IMR-90 (cell line): ENCODE results near the gene LATS2. TPM values are rescaled to one million over a fixed set of nuclear protein-coding genes. Genes with fewer than 3 reads are reported as not detected.
A peak's percentile ranks its signal among the peaks of the same experiment; 100 is the strongest.

ENCODE experiments used
- ATAC-seq: fragments of 200-7000 bp; cut with Tn5 transposase; 2 replicates; pipeline ENCODE4 v1.9.1; 2020; ENCODE audit warnings: low read depth, mild to moderate bottlenecking, moderate library complexity
- BruUV-seq: library from RNA; stranded (reverse); fragments of 400-500 nt; replicated peaks from 2 replicates; lab custom pipeline; 2021; lab: Mats Ljungman, UMichigan
- CTCF ChIA-PET: fragments of 300-600 bp; formaldehyde crosslinking; extraction: SDS; loops from one replicate; lab custom pipeline; 2021; ENCODE audit warnings: antibody characterized with exemption; lab: Yijun Ruan, JAX
- POLR2A ChIA-PET: fragments of 300-600 bp; sonication (Branson Sonifier 250); formaldehyde crosslinking; loops from one replicate; lab custom pipeline; 2022; ENCODE audit warnings: antibody characterized with exemption; ENCODE audit not compliant: unreplicated experiment; lab: Charles Lee
- DNase-seq: peaks from one replicate; pipeline ENCODE4 v3.0.0; 2013
- H2AFZ ChIP-seq: replicated peaks from 2 replicates; pipeline ENCODE3; 2013; ENCODE audit warnings: low read length, mild to moderate bottlenecking; ENCODE audit not compliant: poor library complexity
- H2AK5ac ChIP-seq: 2 replicates; pipeline ENCODE4 v1.6.1; 2013; ENCODE audit warnings: low read depth, low read length, inconsistent platforms
- H2AK9ac ChIP-seq: replicated peaks from 2 replicates; pipeline ENCODE3; 2013; ENCODE audit warnings: mild to moderate bottlenecking, low read depth, low read length, moderate library complexity; ENCODE audit not compliant: poor library complexity
- H2BK120ac ChIP-seq: 2 replicates; pipeline ENCODE4 v1.6.1; 2013; ENCODE audit warnings: low read depth, low read length, inconsistent platforms
- H2BK15ac ChIP-seq: 3 replicates; pipeline ENCODE4 v1.6.1; 2013; ENCODE audit warnings: low read depth, low read length, inconsistent platforms
- H2BK20ac ChIP-seq: 2 replicates; pipeline ENCODE4 v1.6.1; 2013; ENCODE audit warnings: low read depth, mild to moderate bottlenecking, inconsistent platforms, low read length, moderate library complexity
- H2BK5ac ChIP-seq: 2 replicates; pipeline ENCODE4 v1.6.1; 2013; ENCODE audit warnings: mild to moderate bottlenecking, low read depth, low read length, inconsistent platforms; ENCODE audit not compliant: poor library complexity, severe bottlenecking
- H3K14ac ChIP-seq: replicated peaks from 2 replicates; pipeline ENCODE4 v1.6.1; 2013; ENCODE audit warnings: low read depth, low read length, inconsistent platforms
- H3K18ac ChIP-seq: 2 replicates; pipeline ENCODE4 v1.6.1; 2013; ENCODE audit warnings: low read depth, low read length, control low read depth
- H3K23ac ChIP-seq: 2 replicates; pipeline ENCODE4 v1.6.1; 2013; ENCODE audit warnings: low read depth, low read length, inconsistent platforms
- H3K27ac ChIP-seq: 2 replicates; pipeline ENCODE4 v1.5.1; 2013; ENCODE audit warnings: mild to moderate bottlenecking, control low read depth, low read length; ENCODE audit not compliant: insufficient read depth
- H3K27me3 ChIP-seq: 2 replicates; pipeline ENCODE4 v1.6.1; 2013; ENCODE audit warnings: low read length; ENCODE audit not compliant: control insufficient read depth, insufficient read depth
- H3K36me3 ChIP-seq: 2 replicates; pipeline ENCODE4 v1.6.1; 2013; ENCODE audit warnings: low read length, mixed read lengths; ENCODE audit not compliant: control insufficient read depth, insufficient read depth
- H3K4ac ChIP-seq: 2 replicates; pipeline ENCODE4 v1.6.1; 2013; ENCODE audit warnings: low read depth, low read length, inconsistent platforms
- H3K4me1 ChIP-seq: 2 replicates; pipeline ENCODE4 v1.6.1; 2013; ENCODE audit warnings: low read length, mixed read lengths; ENCODE audit not compliant: control insufficient read depth, insufficient read depth
- H3K4me2 ChIP-seq: 2 replicates; pipeline ENCODE4 v1.6.1; 2013; ENCODE audit warnings: low read depth, mild to moderate bottlenecking, control low read depth, low read length, moderate library complexity
- H3K4me3 ChIP-seq: 2 replicates; pipeline ENCODE4 v1.5.1; 2013; ENCODE audit warnings: low read depth, mild to moderate bottlenecking, control low read depth, low read length, moderate library complexity; ENCODE audit not compliant: insufficient read depth
- H3K56ac ChIP-seq: 2 replicates; pipeline ENCODE4 v1.6.1; 2013; ENCODE audit warnings: low read length, inconsistent platforms; ENCODE audit not compliant: insufficient read depth; ENCODE audit errors: extremely low read depth
- H3K79me1 ChIP-seq, 2 experiments: 2 replicates each; pipeline ENCODE4 v1.6.1; 2013; ENCODE audit warnings: low read length in 2 of 2, inconsistent platforms in 1 of 2, low read depth in 1 of 2
- H3K9ac ChIP-seq: 2 replicates; pipeline ENCODE4 v1.6.1; 2013; ENCODE audit warnings: low read depth, low read length, control low read depth
- H3K9me1 ChIP-seq: 2 replicates; pipeline ENCODE4 v1.6.1; 2013; ENCODE audit warnings: low read length, inconsistent platforms; ENCODE audit not compliant: insufficient read depth
- H3K9me3 ChIP-seq: 2 replicates; pipeline ENCODE4 v1.6.1; 2013; ENCODE audit warnings: low read length; ENCODE audit not compliant: control insufficient read depth, insufficient read depth
- H4K20me1 ChIP-seq: 2 replicates; pipeline ENCODE4 v1.6.1; 2013; ENCODE audit warnings: low read length, inconsistent platforms; ENCODE audit not compliant: insufficient read depth
- H4K5ac ChIP-seq: 2 replicates; pipeline ENCODE4 v1.6.1; 2013; ENCODE audit warnings: mild to moderate bottlenecking, low read depth, low read length, control low read depth
- H4K8ac ChIP-seq, 2 experiments: 2 replicates each; pipeline ENCODE4 v1.6.1; 2013; ENCODE audit warnings: low read depth in 2 of 2, low read length in 2 of 2, control low read depth in 1 of 2, inconsistent platforms in 1 of 2
- H4K91ac ChIP-seq: 2 replicates; pipeline ENCODE4 v1.6.1; 2013; ENCODE audit warnings: low read depth, low read length, inconsistent platforms; ENCODE audit not compliant: insufficient read depth
- BHLHE40 ChIP-seq: fragments of 150-350 bp; IDR thresholded peaks from 2 replicates; pipeline ENCODE4 v1.6.1; 2016; ENCODE audit warnings: mild to moderate bottlenecking, low read depth, low read length
- CEBPB ChIP-seq: IDR thresholded peaks from 2 replicates; pipeline ENCODE4 v1.6.1; 2012; ENCODE audit warnings: low read depth, low read length, improper control_type of control experiment
- CHD1 ChIP-seq: IDR thresholded peaks from 2 replicates; pipeline ENCODE4 v1.6.1; 2012; ENCODE audit warnings: low read depth, low read length, improper control_type of control experiment
- CTCF ChIP-seq: conservative IDR thresholded peaks from 2 replicates; pipeline ENCODE4 v1.5.1; 2012; ENCODE audit warnings: mild to moderate bottlenecking, low read depth, low read length, improper control_type of control experiment
- FOS ChIP-seq: fragments of 150-350 bp; IDR thresholded peaks from 2 replicates; pipeline ENCODE4 v1.6.1; 2016; ENCODE audit warnings: low read depth, low read length
- MAFK ChIP-seq: IDR thresholded peaks from 2 replicates; pipeline ENCODE4 v1.6.1; 2012; ENCODE audit warnings: low read depth, low read length, improper control_type of control experiment
- MAZ ChIP-seq: IDR thresholded peaks from 2 replicates; pipeline ENCODE4 v1.6.1; 2012; ENCODE audit warnings: low read depth, mild to moderate bottlenecking, low read length, improper control_type of control experiment, moderate library complexity, borderline replicate concordance
- MXI1 ChIP-seq: IDR thresholded peaks from 2 replicates; pipeline ENCODE4 v1.6.1; 2012; ENCODE audit warnings: low read depth, mild to moderate bottlenecking, low read length, moderate library complexity, borderline replicate concordance
- NFE2L2 ChIP-seq: fragments of 150-350 bp; IDR thresholded peaks from 2 replicates; pipeline ENCODE4 v1.6.1; 2016; ENCODE audit warnings: low read depth, mild to moderate bottlenecking, low read length
- POLR2A ChIP-seq: IDR thresholded peaks from 2 replicates; pipeline ENCODE4 v1.6.1; 2012; ENCODE audit warnings: mild to moderate bottlenecking, low read depth, low read length
- RAD21 ChIP-seq: IDR thresholded peaks from 2 replicates; pipeline ENCODE4 v1.6.1; 2012; ENCODE audit warnings: low read length, improper control_type of control experiment
- RCOR1 ChIP-seq: IDR thresholded peaks from 2 replicates; pipeline ENCODE4 v1.6.1; 2012; ENCODE audit warnings: mild to moderate bottlenecking, low read length, improper control_type of control experiment; ENCODE audit not compliant: insufficient replicate concordance
- RFX5 ChIP-seq: IDR thresholded peaks from 2 replicates; pipeline ENCODE4 v1.8.0; 2012; ENCODE audit warnings: low read depth, mild to moderate bottlenecking, low read length, moderate library complexity
- SMC3 ChIP-seq: fragments of 150-350 bp; IDR thresholded peaks from 2 replicates; pipeline ENCODE4 v1.6.1; 2016; ENCODE audit warnings: low read depth, mild to moderate bottlenecking, antibody characterized with exemption, low read length, moderate library complexity
- USF2 ChIP-seq: fragments of 150-350 bp; IDR thresholded peaks from 2 replicates; pipeline ENCODE4 v1.6.1; 2017; ENCODE audit warnings: mild to moderate bottlenecking, antibody characterized with exemption, low read length, low read depth
- WGBS, 2 experiments: methylation state at CpG; one replicate each; pipeline versions ENCODE4 v1.1.5 to v1.1.7; 2013; ENCODE audit warnings: missing lambda C conversion rate in 2 of 2; ENCODE audit not compliant: insufficient read length in 1 of 2; ENCODE audit errors: extremely low coverage in 2 of 2; 5-methylcytosine and 5-hydroxymethylcytosine counted together
- dilution Hi-C: fragments of 300-500 bp; cut with HindIII; formaldehyde crosslinking; loops from one replicate; pipeline ENCODE4 v1.14.3; 2018; ENCODE audit warnings: low sequenced_read_pairs; ENCODE audit not compliant: unreplicated experiment
- in situ Hi-C: fragments of 300-500 bp; cut with MboI; formaldehyde crosslinking; loops from 3 replicates; pipeline ENCODE4 v1.14.3; 2019; ENCODE audit warnings: low sequenced_read_pairs, inconsistent platforms, mixed read lengths
- intact Hi-C: fragments of 100-400 bp; cut with micrococcal nuclease; formaldehyde crosslinking; loops from 2 replicates; pipeline ENCODE4 v1.10.0; 2022
- polyA plus RNA-seq, 3 experiments: library from polyadenylated mRNA; depleted of rRNA; stranded (reverse); fragments of >200 nt; gene quantifications; 2 replicates each; pipeline ENCODE4 v1.2.3, GENCODE V29; 2012; ENCODE audit warnings: low replicate concordance in 1 of 3
- total RNA-seq: library from RNA; depleted of rRNA; stranded (reverse); fragments of >200 nt; gene quantifications from 2 replicates; pipeline ENCODE4 v1.2.3, GENCODE V29; 2012
- TF ChIP-seq, protein P1 (sequence below): fragments of 150-350 bp; IDR thresholded peaks from 2 replicates; pipeline ENCODE4 v1.6.1; 2016; ENCODE audit warnings: low read depth, mild to moderate bottlenecking, low read length, moderate library complexity, borderline replicate concordance

Gene LATS2
- total and polyA plus RNA-seq, 2 of the 4 experiments (the other 2 are of a cell fraction): 12.7 to 22.4 TPM

GRCh38 chr13:21074546-21074945 lies 13.2 kb upstream of the LATS2 start:
- peak overlapping the region; percentile 94 for H3K23ac ChIP-seq
- peak overlapping the region; percentile 8 for H4K5ac ChIP-seq
- peak overlapping the region; percentile 85 for H2BK20ac ChIP-seq
- H3K4me2 ChIP-seq: peak overlapping the region; percentile 58; the same call in 1 of the 2 replicates
- H3K36me3 ChIP-seq: no peaks in the 10 kb centered on the region
- in situ Hi-C loops: loop anchor here (10.0 kb wide), 1 partner anchor 60 kb away; no protein-coding TSS in a partner anchor
- H3K18ac ChIP-seq: peak overlapping the region; percentile 0; the same call in 1 of the 2 replicates
- H2AK5ac ChIP-seq: peak overlapping the region; percentile 66; the same call in 1 of the 2 replicates
- 51% methylated on average over 2 of the region's 10 CpGs; no CpG with 5 or more reads in 1 of the 2 experiments for WGBS, 2 experiments
- no peak for TF ChIP-seq CTCF
- TF ChIP-seq POLR2A: no peak
- TF ChIP-seq CHD1: no peak
- no peak for TF ChIP-seq RCOR1
- TF ChIP-seq CEBPB: no peak
- no peak for TF ChIP-seq FOS
- TF ChIP-seq SMC3: no peak
- TF ChIP-seq NFE2L2: no peak
- no peak for TF ChIP-seq MAFK
- no peak for TF ChIP-seq BHLHE40
- no peak for TF ChIP-seq MAZ
- no peak for TF ChIP-seq MXI1
- TF ChIP-seq USF2: no peak
- no peak for TF ChIP-seq RFX5
- TF ChIP-seq RAD21: no peak
- TF ChIP-seq, protein P1, sequence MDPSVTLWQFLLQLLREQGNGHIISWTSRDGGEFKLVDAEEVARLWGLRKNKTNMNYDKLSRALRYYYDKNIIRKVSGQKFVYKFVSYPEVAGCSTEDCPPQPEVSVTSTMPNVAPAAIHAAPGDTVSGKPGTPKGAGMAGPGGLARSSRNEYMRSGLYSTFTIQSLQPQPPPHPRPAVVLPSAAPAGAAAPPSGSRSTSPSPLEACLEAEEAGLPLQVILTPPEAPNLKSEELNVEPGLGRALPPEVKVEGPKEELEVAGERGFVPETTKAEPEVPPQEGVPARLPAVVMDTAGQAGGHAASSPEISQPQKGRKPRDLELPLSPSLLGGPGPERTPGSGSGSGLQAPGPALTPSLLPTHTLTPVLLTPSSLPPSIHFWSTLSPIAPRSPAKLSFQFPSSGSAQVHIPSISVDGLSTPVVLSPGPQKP: no peak
- no peak overlapping the region for H3K27ac ChIP-seq
- H2AK9ac ChIP-seq: peak overlapping the region; percentile 37
- ChIA-PET POLR2A (no interaction called here), CTCF (no interaction called here)
- BruUV-seq: no TSS peak
- no peaks in the 10 kb centered on the region for H4K20me1 ChIP-seq
- H3K9me3 ChIP-seq: no peaks in the 10 kb centered on the region
- H3K14ac ChIP-seq: peak overlapping the region; percentile 98
- DNase-seq (no peak), ATAC-seq (no peak)
- H3K56ac ChIP-seq: no peak overlapping the region; the same call in 1 of the 2 replicates
- no peak overlapping the region for H2BK5ac ChIP-seq
- peak overlapping the region; percentile 88 for H4K91ac ChIP-seq
- H3K27me3 ChIP-seq: no peaks in the 10 kb centered on the region
- peak overlapping the region; percentile 79 to 83; a peak in 3 of 4 replicates for H4K8ac ChIP-seq
- H3K4me3 ChIP-seq: no peak overlapping the region
- H3K9ac ChIP-seq: no peak overlapping the region; the same call in 1 of the 2 replicates
- peak overlapping the region; percentile 83 for H2AFZ ChIP-seq
- peaks cover 11% of the 10 kb centered on the region; the same call in 1 of the 2 replicates for H3K9me1 ChIP-seq
- H3K79me1 ChIP-seq: peaks cover 0 to 8% of the 10 kb centered on the region in 2 experiments; a peak in 1 of 4 replicates
- H3K4ac ChIP-seq: peak overlapping the region; percentile 82
- dilution Hi-C loops: no loop called here
- peak overlapping the region; percentile 100 for H2BK15ac ChIP-seq
- intact Hi-C loops: no loop called here
- peaks cover 18% of the 10 kb centered on the region for H3K4me1 ChIP-seq
- peak overlapping the region; percentile 94 for H2BK120ac ChIP-seq
